Mucosa of descending colon (tissue), 3 donors: ENCODE data around the gene ZNF680. TPM values are rescaled to one million over a fixed set of nuclear protein-coding genes. Genes with fewer than 3 reads are reported as not detected.

Experiments
- ATAC-seq: fragments of 200-7000 bp; cut with Tn5 transposase; one replicate; pipeline ENCODE4 v1.9.1; 2020; ENCODE audit warnings: mild to moderate bottlenecking, moderate library complexity
- DNase-seq, 3 donors: peaks; one replicate each; pipeline ENCODE4 v3.0.0-alpha.2; 2020
- H3K36me3 ChIP-seq: fragments of 200-600 bp; one replicate; pipeline ENCODE4 v1.8.0; 2021; ENCODE audit warnings: low read depth, mild to moderate bottlenecking
- H3K4me1 ChIP-seq: fragments of 200-600 bp; one replicate; pipeline ENCODE4 v1.8.0; 2021; ENCODE audit warnings: low read depth, mild to moderate bottlenecking
- H3K4me3 ChIP-seq: fragments of 200-600 bp; one replicate; pipeline ENCODE4 v1.8.0; 2021; ENCODE audit warnings: mild to moderate bottlenecking
- H3K9me3 ChIP-seq: fragments of 200-600 bp; one replicate; pipeline ENCODE4 v1.8.0; 2021; ENCODE audit warnings: mild to moderate bottlenecking
- intact Hi-C, 2 donors: fragments of 100-400 bp; cut with DNase I in 1 of 2; cut with micrococcal nuclease in 1 of 2; formaldehyde crosslinking; loops; one replicate each; pipeline versions ENCODE4 v1.11.0 to v1.11.1; 2022; cut with DNase I, micrococcal nuclease
- total RNA-seq, 3 donors: library from RNA; stranded (reverse); fragmentation: NEBNext Ultra II Directional in 2 of 3; extraction: Animal tissue kit (Norgen Biotek cat#: 25700) in 2 of 3; gene quantifications; one replicate each; pipeline versions ENCODE4 v1.2.1 to v1.2.4, GENCODE V29; 2021 to 2023
- TF ChIP-seq, protein P1 (sequence below): fragments of 200-600 bp; IDR thresholded peaks from one replicate; pipeline ENCODE4 v1.8.0; 2022; ENCODE audit warnings: antibody characterized with exemption, mild to moderate bottlenecking
- donor health status: DM: no; HTN: no; CAD: no; lungs with moderate emphysema.
- donor health status: DM: no; HTN: no; CAD: no.
- donor health status: DM: no; HTN: yes; CAD: no.

The ZNF680 gene
- total RNA-seq, 3 donors from 2014 or later, result 8.7 to 11.9 (median 9.9) TPM

GRCh38 chr7:64521409-64521984 lies 41.4 kb downstream of the ZNF680 start:
- ATAC-seq (no peak), DNase-seq (no peak)
- Histone ChIP-seq H3K36me3 (peaks cover 4% of the 10 kb centered on the region), H3K4me1 (no peaks in the 10 kb centered on the region), H3K4me3 (no peak overlapping the region), H3K9me3 (peaks cover 98% of the 10 kb centered on the region)
- TF ChIP-seq, protein P1, sequence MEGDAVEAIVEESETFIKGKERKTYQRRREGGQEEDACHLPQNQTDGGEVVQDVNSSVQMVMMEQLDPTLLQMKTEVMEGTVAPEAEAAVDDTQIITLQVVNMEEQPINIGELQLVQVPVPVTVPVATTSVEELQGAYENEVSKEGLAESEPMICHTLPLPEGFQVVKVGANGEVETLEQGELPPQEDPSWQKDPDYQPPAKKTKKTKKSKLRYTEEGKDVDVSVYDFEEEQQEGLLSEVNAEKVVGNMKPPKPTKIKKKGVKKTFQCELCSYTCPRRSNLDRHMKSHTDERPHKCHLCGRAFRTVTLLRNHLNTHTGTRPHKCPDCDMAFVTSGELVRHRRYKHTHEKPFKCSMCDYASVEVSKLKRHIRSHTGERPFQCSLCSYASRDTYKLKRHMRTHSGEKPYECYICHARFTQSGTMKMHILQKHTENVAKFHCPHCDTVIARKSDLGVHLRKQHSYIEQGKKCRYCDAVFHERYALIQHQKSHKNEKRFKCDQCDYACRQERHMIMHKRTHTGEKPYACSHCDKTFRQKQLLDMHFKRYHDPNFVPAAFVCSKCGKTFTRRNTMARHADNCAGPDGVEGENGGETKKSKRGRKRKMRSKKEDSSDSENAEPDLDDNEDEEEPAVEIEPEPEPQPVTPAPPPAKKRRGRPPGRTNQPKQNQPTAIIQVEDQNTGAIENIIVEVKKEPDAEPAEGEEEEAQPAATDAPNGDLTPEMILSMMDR, result no peak
- intact Hi-C loops, result no loop called here

DNA sequence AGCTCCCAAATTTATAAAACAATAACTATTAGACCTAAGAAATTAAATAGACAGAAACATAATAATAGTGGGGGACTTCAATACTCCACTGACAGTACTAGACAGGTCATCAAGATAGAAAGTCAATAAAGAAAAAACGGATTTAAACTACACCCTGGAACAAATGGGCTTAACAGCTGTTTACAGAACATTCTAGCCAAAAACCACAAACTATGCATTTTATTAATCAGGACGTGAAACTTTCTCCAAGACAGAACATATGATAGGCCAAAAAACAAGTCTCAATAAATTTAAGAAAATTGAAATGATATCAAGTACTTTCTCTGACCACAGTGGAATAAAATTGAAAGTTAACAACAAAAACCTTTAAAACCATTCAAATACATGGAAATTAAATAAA lies 46.4 kb downstream of the ZNF680 start:
- intact Hi-C loops, result no loop called here
- H3K4me1 ChIP-seq, result no peaks in the 10 kb centered on the region
- TF ChIP-seq, protein P1, result no peak
- no peaks in the 10 kb centered on the region for H3K36me3 ChIP-seq
- H3K4me3 ChIP-seq, result no peak overlapping the region
- no peak for DNase-seq
- H3K9me3 ChIP-seq, result peaks cover 96% of the 10 kb centered on the region
- ATAC-seq, result no peak

- Histone ChIP-seq H3K9me3 (peaks cover 96% of the 10 kb centered on the region), H3K4me1 (no peaks in the 10 kb centered on the region), H3K36me3 (no peaks in the 10 kb centered on the region), H3K4me3 (no peak overlapping the region)
- intact Hi-C loops, result no loop called here
- ATAC-seq, result no peak
- TF ChIP-seq, protein P1, result no peak
- no peak for DNase-seq
These were observed 47.1 kb downstream of the ZNF680 start for GRCh38 chr7:64515781-64516180.

DNA sequence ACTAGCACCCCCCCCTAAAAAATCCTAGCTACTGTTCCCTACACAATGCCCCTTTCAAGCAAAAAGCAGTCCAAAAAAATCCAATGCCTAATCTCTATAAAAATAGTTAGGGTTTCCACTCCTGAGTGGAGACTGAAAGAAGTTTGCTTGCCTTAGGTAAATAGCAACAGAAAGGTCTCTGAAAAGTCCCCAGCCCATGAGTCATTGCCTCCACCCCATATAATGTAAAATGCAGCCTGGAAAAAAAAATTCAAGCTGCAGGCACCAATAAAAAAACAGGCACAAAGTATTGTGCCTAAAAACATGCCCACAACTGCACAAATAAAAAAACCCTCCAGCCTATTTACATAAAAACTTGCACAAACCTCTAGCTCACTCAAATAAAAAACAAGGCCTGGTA lies 47.5 kb downstream of the ZNF680 start:
- Histone ChIP-seq H3K36me3 (no peaks in the 10 kb centered on the region), H3K9me3 (peaks cover 93% of the 10 kb centered on the region), H3K4me3 (no peak overlapping the region), H3K4me1 (no peaks in the 10 kb centered on the region)
- intact Hi-C loops, result no loop called here
- ATAC-seq (no peak), DNase-seq (no peak)
- TF ChIP-seq, protein P1, result no peak

GRCh38 chr7:64509583-64509982 lies 53.3 kb downstream of the ZNF680 start:
- Histone ChIP-seq H3K9me3 (peaks cover 81% of the 10 kb centered on the region), H3K36me3 (no peaks in the 10 kb centered on the region), H3K4me3 (no peak overlapping the region), H3K4me1 (no peaks in the 10 kb centered on the region)
- TF ChIP-seq, protein P1, result no peak
- intact Hi-C loops, result no loop called here
- no peak for ATAC-seq
- no peak for DNase-seq
